HEK293T (cell line): ENCODE results near the gene PTPRD.
"Not testable (repeated sequence)": the region's sequence is repeated elsewhere in the genome, so short reads cannot be mapped to it uniquely, and the experiment has no call there.

Experiments
- CTCF ChIA-PET: fragments of 350-600 bp; formaldehyde crosslinking; extraction: SDS; loops from one replicate; lab custom pipeline; 2021; ENCODE audit warnings: antibody characterized with exemption, inconsistent platforms; lab: Yijun Ruan, JAX
- POLR2A ChIA-PET: fragments of 350-600 bp; formaldehyde crosslinking; extraction: SDS; loops from one replicate; lab custom pipeline; 2020; ENCODE audit warnings: antibody characterized with exemption, inconsistent platforms; lab: Yijun Ruan, JAX
- DNase-seq: peaks from one replicate; pipeline ENCODE4 v3.0.0; 2012; ENCODE audit warnings: mixed read lengths; ENCODE audit errors: extremely low spot score
- ARNT ChIP-seq: fragments of 450-650 bp; IDR thresholded peaks from 2 replicates; pipeline ENCODE4 v1.6.1; 2017; ENCODE audit warnings: mild to moderate bottlenecking
- BHLHE40 ChIP-seq: fragments of 450-650 bp; IDR thresholded peaks from 2 replicates; pipeline ENCODE4 v1.6.1; 2016; ENCODE audit warnings: mild to moderate bottlenecking, moderate library complexity, borderline replicate concordance
- CTBP1 ChIP-seq: fragments of 450-650 bp; IDR thresholded peaks from 2 replicates; pipeline ENCODE4 v1.6.1; 2016; ENCODE audit warnings: borderline replicate concordance
- ELF4 ChIP-seq: fragments of 450-650 bp; IDR thresholded peaks from 2 replicates; pipeline ENCODE4 v1.6.1; 2017; ENCODE audit warnings: antibody characterized with exemption
- FOXA1 ChIP-seq: fragments of 450-650 bp; IDR thresholded peaks from 2 replicates; pipeline ENCODE4 v1.6.1; 2016; ENCODE audit warnings: mild to moderate bottlenecking
- FOXK2 ChIP-seq: fragments of 450-650 bp; IDR thresholded peaks from 2 replicates; pipeline ENCODE4 v1.6.1; 2016; ENCODE audit warnings: mild to moderate bottlenecking
- FOXM1 ChIP-seq: fragments of 450-650 bp; IDR thresholded peaks from 2 replicates; pipeline ENCODE4 v1.6.1; 2017; ENCODE audit warnings: mild to moderate bottlenecking, borderline replicate concordance
- HDGF ChIP-seq: fragments of 450-650 bp; IDR thresholded peaks from 2 replicates; pipeline ENCODE4 v1.6.1; 2017; ENCODE audit warnings: antibody characterized with exemption, borderline replicate concordance
- L3MBTL2 ChIP-seq: fragments of 450-650 bp; conservative IDR thresholded peaks from 2 replicates; pipeline ENCODE4 v1.6.1; 2016; ENCODE audit warnings: mild to moderate bottlenecking
- LEF1 ChIP-seq: fragments of 450-650 bp; IDR thresholded peaks from 2 replicates; pipeline ENCODE4 v1.6.1; 2017; ENCODE audit warnings: mild to moderate bottlenecking, borderline replicate concordance
- NFRKB ChIP-seq: fragments of 450-650 bp; IDR thresholded peaks from 2 replicates; pipeline ENCODE4 v1.6.1; 2016; ENCODE audit warnings: mild to moderate bottlenecking, moderate library complexity
- SP1 ChIP-seq: fragments of 450-650 bp; IDR thresholded peaks from 2 replicates; pipeline ENCODE4 v1.6.1; 2017
- SUZ12 ChIP-seq: fragments of 450-650 bp; IDR thresholded peaks from 2 replicates; pipeline ENCODE4 v1.6.1; 2016; ENCODE audit warnings: mild to moderate bottlenecking
- TARDBP ChIP-seq: fragments of 450-650 bp; IDR thresholded peaks from 2 replicates; pipeline ENCODE4 v1.6.1; 2016
- ZNF384 ChIP-seq: fragments of 450-650 bp; IDR thresholded peaks from 2 replicates; pipeline ENCODE4 v1.6.1; 2016
- TF ChIP-seq, protein P1 (sequence below): fragments of 450-650 bp; IDR thresholded peaks from 2 replicates; pipeline ENCODE4 v1.6.1; 2016

PTPRD gene

DNA sequence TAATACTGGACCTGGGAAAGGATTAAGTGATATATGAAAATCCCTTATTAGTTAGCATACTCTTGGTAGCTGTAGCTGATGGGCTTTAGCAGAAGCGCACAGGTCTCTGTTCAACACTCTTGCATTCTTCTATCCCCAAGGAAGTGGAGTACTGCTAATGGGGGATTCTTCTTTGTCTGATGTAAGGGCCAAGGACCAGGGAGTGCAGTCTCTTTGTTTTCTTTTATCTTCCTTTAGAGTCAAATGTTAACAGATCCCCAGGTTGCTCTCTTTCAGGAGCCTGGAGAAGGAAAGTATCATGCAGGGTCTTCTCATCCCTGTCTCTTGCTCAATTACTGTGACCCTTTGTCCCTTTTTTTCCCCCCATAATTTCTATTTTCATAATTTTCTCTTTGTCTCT is 1666.3 kb downstream of the PTPRD start:
- CTCF ChIA-PET = no interaction called here
- DNase-seq = no peak
- POLR2A ChIA-PET = no interaction called here
- TF ChIP-seq FOXK2 (no peak), TARDBP (no peak), CTBP1 (no peak), ELF4 (no peak), ZNF384 (no peak), L3MBTL2 (no peak), LEF1 (no peak), ARNT (no peak), FOXA1 (no peak)
- TF ChIP-seq, protein P1, sequence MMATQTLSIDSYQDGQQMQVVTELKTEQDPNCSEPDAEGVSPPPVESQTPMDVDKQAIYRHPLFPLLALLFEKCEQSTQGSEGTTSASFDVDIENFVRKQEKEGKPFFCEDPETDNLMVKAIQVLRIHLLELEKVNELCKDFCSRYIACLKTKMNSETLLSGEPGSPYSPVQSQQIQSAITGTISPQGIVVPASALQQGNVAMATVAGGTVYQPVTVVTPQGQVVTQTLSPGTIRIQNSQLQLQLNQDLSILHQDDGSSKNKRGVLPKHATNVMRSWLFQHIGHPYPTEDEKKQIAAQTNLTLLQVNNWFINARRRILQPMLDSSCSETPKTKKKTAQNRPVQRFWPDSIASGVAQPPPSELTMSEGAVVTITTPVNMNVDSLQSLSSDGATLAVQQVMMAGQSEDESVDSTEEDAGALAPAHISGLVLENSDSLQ = no peak

DNA sequence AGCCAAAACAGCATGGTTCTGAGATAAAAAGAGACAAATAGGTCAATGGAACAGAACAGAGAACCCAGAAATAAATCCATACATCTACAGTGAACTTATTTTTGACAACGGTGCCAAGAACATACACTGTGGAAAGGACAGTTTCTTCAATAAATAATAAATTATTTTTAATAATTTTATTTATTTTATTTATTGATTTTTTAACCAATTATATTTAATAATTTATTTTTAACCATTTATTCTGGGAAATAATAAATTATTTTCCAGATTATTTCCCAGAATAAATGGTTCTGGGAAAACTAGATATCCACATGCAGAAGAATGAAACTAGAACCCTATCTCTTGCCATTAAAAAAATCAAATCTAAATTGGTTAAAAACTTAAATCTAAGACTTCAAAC is 1669.4 kb downstream of the PTPRD start:
- CTCF ChIA-PET = interaction anchor here (0.6 kb wide), 1 partner anchor 379 kb away, joined by 4 read pairs; no protein-coding TSS in a partner anchor
- POLR2A ChIA-PET = no interaction called here
- TF ChIP-seq ARNT = no peak
- TF ChIP-seq FOXA1 = no peak
- TF ChIP-seq, protein P1 = no peak
- no peak for TF ChIP-seq FOXK2
- no peak for TF ChIP-seq FOXM1
- no peak for DNase-seq

DNA sequence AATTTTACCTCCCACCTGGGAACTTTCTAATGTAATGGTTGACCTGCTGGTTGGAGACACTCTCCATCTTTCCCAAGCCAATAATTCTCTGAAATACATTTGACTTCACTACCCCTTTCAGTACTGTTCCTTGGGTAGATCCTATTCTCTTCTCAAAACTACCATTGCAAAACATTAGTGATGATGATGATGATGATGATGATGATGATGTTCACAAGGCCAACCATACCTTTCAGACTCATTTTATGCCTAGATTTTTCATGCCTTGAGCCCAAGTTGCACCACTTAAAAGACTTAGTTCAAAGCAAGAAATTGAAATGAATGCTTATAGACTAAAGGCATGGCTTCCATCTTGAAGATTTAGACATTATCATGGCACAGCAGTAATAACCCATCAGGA is 1672.2 kb downstream of the PTPRD start:
- no peak for TF ChIP-seq ZNF384
- TF ChIP-seq TARDBP = no peak
- no peak for TF ChIP-seq CTBP1
- no peak for TF ChIP-seq ELF4
- TF ChIP-seq HDGF = no peak
- TF ChIP-seq, protein P1 = no peak
- no peak for TF ChIP-seq SUZ12
- TF ChIP-seq FOXK2 = no peak
- TF ChIP-seq NFRKB = no peak
- TF ChIP-seq FOXA1 = no peak
- TF ChIP-seq BHLHE40 = no peak
- no peak for DNase-seq
- POLR2A ChIA-PET = no interaction called here
- CTCF ChIA-PET = no interaction called here

DNA sequence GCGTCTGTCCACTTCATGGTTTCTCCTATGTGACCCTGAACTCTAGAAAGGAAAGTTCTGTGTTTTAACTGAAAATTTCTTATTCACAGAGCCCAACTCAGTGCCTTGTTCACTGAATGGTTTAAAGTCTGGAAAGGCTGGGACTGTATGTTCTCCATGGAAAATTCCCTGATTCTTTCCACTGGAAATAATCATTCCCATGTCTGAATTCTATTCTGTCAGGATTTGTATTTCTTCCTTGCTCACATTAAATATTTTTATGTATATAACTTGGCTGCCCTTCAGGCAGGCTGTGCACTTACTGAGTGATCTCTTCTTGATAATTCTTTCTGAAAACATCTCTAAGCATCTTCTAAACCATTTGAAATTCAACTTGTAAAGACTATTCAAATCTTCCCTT is 1686.3 kb downstream of the PTPRD start:
- ChIA-PET POLR2A (no interaction called here), CTCF (no interaction called here)
- TF ChIP-seq SP1 = no peak
- no peak for TF ChIP-seq SUZ12
- TF ChIP-seq HDGF = no peak
- TF ChIP-seq FOXM1 = no peak
- TF ChIP-seq ZNF384 = no peak
- no peak for TF ChIP-seq TARDBP
- TF ChIP-seq FOXK2 = no peak
- no peak for TF ChIP-seq ARNT
- no peak for TF ChIP-seq L3MBTL2
- no peak for TF ChIP-seq BHLHE40
- no peak for TF ChIP-seq FOXA1
- no peak for TF ChIP-seq NFRKB
- no peak for TF ChIP-seq CTBP1
- no peak for TF ChIP-seq ELF4
- DNase-seq = no peak

DNA sequence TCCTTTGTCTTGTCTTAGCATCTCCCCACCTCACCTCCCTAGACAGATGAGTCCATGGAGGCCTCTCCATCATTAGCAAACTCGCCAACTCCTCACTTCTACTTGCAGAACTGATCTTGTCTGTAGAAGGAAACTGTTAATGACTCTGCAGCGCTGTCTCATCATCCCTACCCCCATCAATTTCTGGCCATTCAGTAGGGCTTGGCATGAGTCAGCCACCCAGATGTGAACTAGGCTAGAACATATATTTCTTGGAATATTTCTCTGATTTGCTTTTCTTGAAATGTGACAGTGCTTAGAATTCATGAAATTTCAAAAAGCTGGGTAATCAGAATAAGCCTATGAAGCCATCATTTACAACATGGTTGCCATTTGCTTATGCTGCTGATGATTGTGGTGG is 1688.2 kb downstream of the PTPRD start:
- no peak for DNase-seq
- ChIA-PET CTCF (no interaction called here), POLR2A (no interaction called here)
- TF ChIP-seq, protein P1 = no peak

DNA sequence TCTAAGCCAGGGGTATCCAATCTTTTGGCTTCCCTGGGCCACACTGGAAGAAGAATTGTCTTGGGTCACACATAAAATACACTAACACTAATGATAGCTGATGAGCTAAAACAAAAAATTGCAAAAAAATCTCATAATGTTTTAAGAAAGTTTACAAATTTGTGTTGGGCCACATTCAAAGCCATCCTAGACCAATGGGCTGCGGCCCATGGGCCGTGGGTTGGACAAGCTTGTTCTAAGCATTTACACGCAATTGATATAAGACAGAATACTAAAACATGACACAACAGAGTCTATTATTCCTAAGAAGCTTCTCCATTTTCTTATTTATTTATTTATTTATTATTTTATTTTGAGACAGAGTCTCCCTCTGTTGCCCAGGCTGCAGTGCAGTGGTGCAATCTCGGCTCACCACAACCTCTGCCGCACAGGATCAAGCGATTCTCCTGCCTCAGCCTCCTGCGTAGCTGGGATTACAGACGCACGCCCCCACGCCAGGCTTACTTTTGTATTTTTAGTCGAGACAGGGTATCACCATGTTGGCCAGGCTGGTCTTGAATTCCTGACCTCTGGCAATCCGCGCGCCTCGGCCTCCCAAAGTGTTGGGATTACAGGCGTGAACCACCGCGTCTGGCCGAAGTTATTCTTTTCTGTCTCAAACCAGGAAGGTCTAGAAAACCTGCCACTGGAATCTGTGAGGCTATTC is 1692.2 kb downstream of the PTPRD start:
- CTCF ChIA-PET, DNase-seq, POLR2A ChIA-PET: not testable (repeated sequence)
